ENCODE data around the gene LONP2.
"Not testable (repeated sequence)": the region's sequence is repeated elsewhere in the genome, so short reads cannot be mapped to it uniquely, and the experiment has no call there.

LONP2 gene

GRCh38 chr16:48370229-48370628 is 126.1 kb downstream of the LONP2 start:
- no peak for DNase-seq

- DNase-seq, result not testable (repeated sequence)
Observed at GRCh38 chr16:48370668-48371392, 126.7 kb downstream of the LONP2 start.

DNA sequence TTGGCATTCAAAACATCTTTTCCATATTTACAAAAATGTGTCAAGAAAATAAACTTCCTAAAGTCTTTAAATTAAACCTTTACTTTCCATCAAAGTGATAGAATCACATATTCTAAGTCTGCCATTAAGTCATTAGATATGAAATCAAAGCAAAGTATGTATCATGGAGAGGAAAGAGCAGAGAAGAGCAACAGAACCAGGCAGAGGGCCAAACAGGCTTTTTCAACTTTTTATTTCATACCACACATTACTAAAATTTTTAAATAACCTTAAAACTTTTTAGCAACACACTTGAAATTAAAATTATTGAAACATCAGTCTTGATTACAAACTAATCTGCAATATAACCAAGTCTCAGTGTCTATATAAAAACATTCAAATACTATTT is 127.3 kb downstream of the LONP2 start:
- no peak for DNase-seq

- DNase-seq, result no peak
Observed at GRCh38 chr16:48372744-48373143, 128.6 kb downstream of the LONP2 start.

DNA sequence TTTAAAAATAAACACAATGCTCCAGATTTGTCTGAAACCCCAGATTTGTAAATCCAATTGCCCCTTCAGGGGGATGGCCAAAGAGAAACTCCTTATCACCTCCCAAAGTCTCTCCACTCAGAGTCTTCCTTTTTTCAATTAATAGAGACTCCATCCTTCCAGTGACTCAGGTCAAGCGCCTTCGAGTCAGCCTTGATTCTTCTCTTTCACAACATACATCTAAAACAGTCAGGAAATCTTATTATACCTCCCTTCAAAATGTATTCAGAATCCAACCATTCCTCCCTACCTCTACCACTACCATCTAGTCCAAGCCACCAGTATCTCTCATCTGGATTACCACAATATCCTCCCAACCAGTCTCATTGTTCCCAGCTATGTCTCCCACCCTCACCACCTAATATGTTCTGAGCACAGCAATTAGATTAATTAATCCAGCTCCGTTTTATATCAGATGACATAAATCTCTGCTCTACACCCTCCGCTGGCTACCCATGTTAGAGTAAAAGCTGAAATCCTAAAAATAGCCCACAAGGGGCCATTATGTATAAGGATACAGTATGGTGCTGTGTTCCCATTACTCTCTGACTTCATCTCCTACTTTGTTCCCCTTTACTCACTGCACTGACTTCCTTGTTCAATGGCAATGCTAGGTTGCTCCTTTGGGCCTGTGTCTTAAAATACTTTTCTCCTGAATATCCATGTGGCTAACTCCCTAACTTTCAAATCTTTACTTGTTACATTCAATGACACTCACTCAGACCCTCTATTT is 129.3 kb downstream of the LONP2 start:
- no peak for DNase-seq

DNA sequence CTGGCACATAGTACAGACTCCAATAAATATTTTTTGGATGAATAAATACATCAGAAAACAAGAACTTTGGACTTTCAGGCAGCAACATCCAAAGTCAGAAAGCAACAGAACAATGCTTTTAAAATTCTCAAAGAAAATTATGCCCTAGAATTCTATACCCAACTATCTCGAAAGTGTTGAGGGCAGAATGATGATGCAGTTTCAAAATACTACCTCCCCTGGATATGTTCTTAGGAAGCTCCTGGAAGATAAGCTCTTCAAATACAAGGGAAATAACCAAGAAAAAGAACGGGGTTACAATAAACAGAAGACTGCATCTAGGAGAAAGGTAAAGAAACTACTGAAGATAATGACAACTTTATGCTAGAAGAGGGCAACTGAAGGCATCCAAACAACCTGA is 130.2 kb downstream of the LONP2 start:
- no peak for DNase-seq

DNA sequence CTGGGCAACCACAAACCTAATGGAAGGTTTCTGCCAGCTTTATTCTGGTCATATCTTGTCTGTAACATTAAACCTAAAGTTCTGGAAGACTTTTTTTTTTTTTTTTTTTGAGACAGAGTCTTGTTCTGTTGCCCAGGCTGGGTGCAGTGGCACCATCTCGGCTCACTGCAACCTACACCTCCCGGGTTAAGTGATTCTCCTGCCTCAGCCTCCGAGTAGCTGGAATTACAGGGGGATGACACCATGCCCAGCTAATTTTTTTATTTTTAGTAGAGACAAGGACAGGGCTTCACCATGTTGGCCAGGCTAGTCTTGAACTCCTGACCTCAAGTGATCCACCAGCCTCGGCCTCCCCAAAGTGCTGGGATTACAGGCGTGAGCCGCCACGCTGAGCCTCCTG is 133.2 kb downstream of the LONP2 start:
- DNase-seq, result not testable (repeated sequence)

GRCh38 chr16:48378276-48378675 is 134.2 kb downstream of the LONP2 start:
- DNase-seq, result no peak

- no peak for DNase-seq
Observed at GRCh38 chr16:48378836-48379235, 134.7 kb downstream of the LONP2 start.

GRCh38 chr16:48381201-48381600 is 137.1 kb downstream of the LONP2 start:
- no peak for DNase-seq

DNA sequence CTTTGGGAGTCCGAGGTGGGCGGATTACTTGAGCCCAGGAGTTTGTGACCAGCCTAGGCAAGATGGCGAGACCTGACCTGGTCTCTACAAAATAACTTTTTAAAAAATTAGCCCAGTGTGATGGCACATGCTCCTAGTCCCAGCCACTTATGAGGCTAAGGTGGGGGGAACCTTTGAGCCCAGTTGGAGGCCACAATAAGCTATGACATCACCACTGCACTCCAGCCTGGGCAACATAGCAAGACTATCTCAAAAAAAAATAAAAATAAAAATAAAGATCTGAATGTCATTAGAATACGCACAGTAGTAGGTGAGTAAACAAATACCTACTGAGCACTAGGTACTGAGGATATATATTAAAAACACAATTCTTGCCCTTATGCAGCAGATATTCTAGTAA is 138.0 kb downstream of the LONP2 start:
- no peak for DNase-seq

- no peak for DNase-seq
Observed at GRCh38 chr16:48383009-48383876, 139.1 kb downstream of the LONP2 start.

- no peak for DNase-seq
Observed at GRCh38 chr16:48383877-48384519, 139.9 kb downstream of the LONP2 start.

GRCh38 chr16:48384520-48385252 is 140.6 kb downstream of the LONP2 start:
- no peak for DNase-seq

DNA sequence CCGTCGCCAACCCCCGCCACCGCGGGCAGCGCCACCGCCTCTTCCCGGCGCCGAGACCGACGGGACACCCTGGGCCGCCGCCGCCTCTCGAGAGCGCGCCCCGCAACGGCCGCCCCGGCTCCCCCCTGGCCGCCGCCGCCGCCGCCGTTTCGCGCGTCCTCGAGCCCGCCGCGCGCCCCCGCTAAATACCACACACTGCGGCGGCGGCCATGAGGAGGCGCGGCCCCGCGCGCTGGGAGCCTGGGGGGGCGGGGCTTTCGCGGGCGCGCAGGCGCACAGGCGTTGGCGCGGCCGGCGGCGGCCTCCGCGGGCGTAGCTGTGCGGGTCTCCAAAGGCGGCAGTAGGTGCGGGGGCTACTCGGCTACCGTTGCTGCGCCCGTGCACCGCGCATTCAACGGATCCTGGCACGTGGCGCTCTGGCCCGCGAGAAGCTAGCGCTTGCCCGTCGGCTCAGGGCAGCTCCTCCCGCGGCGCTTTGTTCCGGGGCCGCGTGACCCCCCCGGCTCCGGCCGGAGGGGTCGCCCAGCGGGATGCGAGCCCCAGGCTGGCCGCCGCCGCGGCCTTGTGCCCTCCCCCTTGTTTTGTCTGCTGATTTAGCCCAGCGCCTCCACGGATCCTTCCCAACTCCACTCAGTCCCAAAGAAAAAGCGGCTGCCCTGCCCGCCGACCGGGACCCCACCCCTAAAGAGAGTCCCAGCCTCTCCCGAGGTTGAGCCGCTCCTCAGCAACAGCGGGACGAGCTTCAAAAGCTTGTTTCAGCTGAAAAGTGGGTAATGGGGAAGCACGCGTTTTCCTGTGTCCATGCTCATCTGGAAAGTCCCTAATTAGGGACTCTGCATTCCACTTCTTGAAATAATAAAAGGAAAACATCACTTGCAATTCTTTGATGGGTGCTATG is 141.4 kb downstream of the LONP2 start, which contains the start of gene SIAH1:
TSS of gene SIAH1 (minus strand) at position 161 of the 898 bp plus-strand sequence. CDS start 22,985 bp downstream, outside the sequence.
- DNase-seq, result peak; percentile 74 to 82 (median 78)

- DNase-seq, result no peak
Observed at GRCh38 chr16:48386559-48387312, 142.6 kb downstream of the LONP2 start.

DNA sequence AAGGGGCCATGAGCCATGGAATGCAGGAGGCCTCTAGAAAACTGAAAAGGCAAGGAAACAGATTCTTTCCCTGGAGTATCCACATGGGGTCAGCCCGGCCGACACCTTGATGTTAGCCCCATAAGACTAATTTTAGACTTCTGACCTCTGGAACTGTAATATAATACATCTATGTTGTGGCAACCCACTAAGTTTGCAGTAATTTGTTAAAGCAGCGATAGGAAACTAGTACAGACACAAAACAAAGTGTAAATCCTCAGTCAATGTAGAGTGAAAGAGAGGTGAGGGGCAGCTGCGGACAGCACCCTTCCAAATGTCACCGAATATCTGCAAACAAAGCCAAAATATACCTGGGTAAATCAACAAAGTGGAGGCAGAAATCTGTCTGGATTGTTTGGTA is 148.3 kb downstream of the LONP2 start:
- no peak for DNase-seq

GRCh38 chr16:48393485-48394354 is 149.6 kb downstream of the LONP2 start:
- DNase-seq, result no peak

DNA sequence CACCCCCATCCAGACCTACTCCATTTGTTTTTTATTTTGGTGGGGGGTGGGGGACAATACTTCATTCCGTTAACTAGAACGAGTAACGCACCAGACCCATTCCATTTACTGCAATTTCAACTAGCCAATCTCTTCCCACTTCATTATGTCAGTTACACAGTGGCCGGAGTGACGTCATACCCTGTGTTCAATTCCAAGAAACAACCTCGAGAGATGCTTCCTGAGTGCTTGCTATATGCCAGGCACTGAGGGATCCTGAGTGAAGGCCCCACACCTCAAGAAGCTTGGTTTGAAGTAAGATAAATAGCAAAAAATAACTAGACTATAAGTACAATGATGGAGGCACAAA is 150.2 kb downstream of the LONP2 start:
- no peak for DNase-seq
